ENCODE measurements around the gene ADCY2.

ADCY2 gene

DNA sequence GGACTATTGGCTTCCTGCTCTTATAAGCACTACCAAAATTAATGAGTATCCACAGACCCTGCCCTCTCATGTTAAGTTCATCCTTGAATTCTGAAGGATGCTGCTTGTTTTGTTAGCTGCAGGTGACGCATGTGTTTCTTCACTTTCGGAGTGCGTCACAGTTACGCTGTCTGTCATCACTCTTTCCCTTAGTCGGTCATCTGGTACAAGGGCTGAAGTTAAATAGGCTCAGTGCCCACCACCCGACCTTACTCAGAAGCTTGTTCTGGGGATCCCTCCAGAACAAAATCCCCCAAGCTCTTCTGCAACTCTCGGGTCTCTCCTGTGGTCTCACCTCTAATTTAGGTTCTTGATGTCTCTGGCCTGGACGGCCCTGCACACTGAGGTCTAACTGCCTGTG, 51.0 kb downstream of the ADCY2 start:
- no peak for DNase-seq

DNA sequence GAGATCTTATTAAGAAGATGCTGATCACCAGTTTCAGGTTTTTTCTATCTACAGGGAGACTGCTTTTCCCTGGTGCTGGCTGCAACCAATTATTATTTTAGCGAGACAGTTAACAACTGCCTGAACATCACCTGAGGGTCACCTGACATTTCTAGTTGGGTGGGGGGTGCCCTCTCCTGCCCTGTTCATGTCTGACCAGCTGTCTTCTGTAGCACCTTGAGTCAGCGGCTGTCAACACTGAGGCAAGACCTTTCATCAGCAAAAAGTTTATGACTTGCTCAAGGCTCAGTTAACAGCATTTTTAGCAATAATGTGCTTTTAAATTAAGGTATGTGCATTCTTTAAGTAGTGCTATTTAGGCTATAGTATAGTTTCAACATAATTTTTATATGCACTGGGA, 58.0 kb downstream of the ADCY2 start:
- no peak for DNase-seq

DNA sequence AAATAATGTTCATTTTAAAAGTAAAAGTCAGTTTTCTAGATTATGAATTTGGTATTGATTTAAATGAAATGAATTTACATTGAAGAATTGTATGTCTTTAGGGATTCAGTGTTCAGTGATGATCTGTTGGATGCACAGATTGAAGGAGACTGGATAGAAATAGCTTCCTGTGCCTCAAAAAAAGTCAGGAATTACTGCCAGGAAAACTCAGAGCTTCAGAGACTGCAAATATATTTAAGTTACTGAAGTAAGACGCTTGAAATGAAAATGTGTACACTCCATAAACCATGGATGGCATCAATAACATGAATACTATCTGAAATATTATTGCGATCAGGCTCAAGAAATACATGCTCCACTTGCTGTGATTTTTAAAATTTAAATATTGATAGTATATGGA, 60.3 kb downstream of the ADCY2 start:
- no peak for DNase-seq

DNA sequence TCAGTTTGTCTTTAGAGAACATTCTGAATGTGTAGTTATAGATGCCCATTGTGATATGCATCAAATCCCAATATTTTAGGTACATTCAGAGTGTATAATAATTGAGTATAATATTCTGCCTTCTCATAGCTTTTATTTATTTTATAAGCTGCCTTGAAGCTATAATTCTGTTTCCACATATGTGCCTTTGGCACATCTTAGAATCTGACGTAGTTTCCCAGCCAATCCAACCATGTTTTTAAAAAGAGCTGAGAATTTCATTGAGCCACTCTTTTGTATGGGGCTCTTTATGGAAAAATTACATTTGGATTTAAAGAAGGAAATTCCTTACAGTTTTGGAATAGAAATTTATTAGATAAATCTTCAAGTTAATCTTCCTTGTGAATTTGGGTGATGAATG, 65.4 kb downstream of the ADCY2 start:
- no peak for DNase-seq

DNA sequence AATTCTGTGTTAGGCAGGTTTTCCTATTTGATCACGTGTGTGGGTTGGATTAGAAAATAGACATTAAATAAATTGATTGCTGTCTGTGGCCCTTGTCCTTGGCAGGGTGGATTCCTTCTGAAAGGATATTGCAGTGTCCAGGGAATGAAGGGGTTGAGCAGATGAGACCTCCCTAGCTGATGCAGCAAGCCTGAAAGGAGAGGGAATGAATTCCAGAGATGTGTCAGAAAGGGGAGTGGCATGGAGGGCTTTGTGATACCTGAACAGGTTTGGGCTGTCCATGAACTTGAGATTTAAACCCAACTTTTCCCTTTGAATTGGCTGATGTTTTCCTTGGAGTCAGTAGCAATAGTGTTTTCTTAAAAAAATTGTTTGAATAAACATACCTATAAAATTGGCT, 66.8 kb downstream of the ADCY2 start:
- no peak for DNase-seq

DNA sequence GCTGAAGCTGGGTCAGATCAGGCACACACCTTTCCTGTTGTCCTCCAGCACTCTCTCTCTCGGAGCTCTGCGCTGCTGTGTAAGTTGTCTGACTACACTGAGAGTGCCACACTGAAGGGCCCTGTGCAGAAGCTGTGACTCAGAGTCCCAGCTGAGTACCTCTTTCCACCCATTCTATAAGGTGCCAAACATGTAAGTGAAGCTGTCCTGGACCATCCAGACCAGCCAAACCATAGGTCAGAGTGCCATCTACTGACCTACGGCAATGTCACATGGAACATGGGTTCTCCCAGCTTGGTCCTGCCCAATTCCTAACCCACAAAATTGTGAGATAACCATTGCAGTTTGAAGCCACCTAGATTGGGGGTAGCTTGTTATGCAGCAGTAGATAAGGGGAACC, 68.2 kb downstream of the ADCY2 start:
- DNase-seq, result no peak

DNA sequence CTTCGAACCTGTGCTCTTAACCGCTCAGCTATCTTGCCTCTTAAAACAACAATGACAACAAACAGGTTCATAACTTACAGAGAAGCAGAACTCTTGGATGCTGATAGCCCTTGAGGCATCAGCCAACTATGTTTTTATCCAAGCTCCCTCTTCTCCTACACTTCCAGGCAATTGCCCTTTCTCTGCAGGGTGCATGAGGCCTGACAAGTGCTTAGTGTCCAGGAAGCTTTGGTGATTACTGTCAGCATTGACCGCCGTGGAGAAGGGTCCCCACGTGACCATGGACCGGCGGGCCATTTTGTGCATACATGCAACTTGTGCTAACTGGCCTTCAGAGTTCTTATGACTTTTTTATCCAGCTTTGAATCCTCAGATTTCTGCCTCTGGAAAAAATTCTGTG, 71.2 kb downstream of the ADCY2 start:
- DNase-seq, result no peak

DNA sequence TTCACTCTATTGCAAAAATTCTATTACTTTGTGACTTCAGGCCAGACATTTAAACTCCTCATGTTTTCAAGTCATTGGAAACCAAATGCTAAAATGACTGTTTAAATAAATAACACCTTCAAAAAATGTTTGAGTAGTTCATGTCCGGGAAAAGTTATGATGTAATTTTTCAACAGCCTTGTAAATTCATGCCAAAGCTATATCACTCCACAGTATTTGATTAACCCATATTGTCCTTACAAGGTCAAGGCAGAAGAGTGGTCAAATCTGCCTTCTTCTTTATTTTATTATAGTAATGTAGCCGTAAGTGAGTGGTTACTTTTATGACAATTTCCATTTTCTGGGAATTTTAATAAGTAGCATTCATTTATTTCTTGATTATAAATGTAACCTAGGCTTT, 72.8 kb downstream of the ADCY2 start:
- no peak for DNase-seq

DNA sequence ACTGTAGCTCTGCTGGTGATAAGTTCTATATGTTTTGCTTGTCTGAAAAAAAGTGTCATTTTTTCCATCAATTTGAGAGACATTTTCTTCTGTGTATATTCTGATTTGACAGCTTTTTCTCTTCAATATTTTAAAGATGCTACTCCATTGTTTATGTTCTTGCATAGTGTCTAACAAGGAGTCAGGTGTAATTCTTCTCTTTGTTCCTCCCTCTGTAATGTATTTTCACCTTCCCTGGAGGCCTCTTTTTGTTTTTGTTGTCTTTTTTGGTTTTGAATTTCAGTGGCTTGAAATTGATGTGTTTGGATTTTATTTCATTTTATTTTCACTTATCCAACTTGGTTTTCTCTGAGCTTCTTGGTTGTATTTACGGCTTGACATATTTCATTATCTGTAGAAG, 75.8 kb downstream of the ADCY2 start:
- DNase-seq, result no peak

DNA sequence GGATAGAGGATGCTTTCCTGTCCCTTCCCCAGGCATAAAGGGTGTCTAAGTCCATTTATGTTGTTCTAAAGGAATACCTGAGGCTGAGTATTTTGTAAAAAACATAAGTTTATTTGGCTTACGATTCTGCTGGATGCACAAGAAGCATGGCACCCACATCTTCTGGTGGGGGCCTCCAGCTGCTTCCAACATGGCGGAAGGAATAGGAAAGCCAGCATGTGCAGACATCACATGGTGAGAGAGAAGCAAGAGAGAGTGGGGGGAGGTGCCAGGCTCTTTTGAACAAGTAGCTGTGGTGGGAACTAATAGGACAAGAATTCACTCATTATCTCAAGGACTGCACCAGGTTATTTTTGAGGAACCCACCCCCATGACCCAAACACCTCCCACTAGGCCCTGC, 77.2 kb downstream of the ADCY2 start:
- no peak for DNase-seq

DNA sequence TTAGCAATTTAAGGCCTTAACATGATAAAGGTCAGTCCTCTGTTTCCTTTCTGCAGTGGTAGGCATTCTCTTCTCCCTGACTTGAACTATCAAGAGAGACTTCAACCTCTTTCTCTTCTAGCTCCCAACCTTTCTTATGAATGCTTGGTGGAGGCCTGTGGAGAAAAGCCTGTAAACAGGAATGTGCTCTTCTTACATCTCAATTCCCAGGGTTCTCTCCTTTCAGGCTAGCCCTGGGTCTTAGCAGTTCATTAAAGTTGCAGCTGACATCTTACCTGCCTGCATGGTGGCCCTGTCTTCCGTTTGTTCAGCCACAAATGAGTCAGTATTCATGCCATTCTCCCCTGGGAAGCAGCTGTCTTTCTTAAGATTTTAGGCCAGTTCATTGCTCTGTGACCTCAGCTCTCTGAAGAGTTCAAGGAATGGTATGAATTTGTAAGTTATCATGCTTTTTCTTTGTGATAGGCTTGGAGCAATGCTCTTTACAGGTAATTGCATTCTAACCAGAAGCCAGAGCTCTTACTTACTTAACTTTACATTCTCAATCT, 77.8 kb downstream of the ADCY2 start:
- DNase-seq, result no peak

DNA sequence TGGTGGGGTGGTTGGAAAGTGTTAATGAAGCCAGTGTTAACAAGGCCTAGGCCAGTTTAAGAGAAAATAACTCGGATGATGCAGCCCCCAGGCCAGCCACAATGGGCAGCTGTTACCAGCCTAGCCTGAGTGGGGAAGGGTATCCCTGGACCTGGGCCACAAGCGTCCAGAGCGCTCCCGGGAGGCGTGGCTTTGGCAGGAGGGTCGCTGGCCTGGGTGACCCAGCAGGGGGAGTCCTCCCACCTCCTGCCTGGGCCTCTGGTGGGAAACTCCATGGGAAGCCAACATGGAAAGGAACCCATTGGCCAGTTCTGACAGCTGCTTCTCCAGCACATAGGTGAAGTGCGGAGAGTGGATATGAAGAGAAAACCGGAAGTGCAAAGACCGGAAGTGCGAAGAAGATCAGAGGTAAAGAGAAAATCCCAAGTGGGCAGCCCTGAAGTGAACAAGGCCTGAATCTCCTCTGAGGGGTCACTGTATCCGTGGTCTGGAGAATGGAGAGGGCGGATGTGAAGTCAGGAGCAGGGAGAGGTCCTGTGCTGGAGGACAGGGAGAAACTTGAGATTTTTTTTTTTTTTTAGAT, 79.0 kb downstream of the ADCY2 start:
- no peak for DNase-seq

DNA sequence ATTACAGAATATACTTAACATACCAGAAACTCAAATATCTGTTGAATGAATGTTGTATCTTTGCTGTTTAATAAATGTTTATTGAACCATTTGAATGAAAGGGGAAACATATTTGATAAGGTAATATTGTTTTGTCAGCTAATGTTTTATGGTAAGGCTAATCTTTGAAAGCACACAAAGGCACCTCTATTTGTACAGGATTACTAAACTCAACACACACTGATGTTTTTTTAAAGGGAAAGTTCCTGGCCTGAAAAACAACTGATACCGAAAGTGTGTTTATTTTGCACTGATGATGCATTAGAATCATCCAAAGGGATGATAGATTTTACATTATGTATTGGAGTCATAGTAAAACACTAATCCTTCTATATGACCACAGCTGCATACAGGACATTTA, 82.5 kb downstream of the ADCY2 start:
- no peak for DNase-seq

DNA sequence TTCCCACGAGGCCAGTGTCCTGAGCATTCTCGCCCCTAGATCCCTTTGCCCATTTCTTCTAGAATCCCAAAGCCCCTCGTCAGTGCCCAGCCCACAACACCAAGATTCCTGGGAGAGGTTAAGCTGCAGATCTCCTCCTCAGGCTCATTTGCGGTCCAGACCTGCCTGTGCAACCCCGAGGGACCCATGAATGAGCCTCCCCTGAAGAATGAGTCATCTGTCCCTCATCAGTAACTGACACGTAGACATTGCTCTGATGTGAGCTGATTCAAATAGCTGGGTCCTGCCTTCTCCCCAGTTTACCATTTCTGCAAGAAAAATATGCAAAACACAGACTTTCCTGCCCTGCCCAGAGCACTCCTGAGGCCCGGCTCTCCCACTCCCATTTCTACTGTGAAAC, 92.8 kb downstream of the ADCY2 start:
- no peak for DNase-seq

DNA sequence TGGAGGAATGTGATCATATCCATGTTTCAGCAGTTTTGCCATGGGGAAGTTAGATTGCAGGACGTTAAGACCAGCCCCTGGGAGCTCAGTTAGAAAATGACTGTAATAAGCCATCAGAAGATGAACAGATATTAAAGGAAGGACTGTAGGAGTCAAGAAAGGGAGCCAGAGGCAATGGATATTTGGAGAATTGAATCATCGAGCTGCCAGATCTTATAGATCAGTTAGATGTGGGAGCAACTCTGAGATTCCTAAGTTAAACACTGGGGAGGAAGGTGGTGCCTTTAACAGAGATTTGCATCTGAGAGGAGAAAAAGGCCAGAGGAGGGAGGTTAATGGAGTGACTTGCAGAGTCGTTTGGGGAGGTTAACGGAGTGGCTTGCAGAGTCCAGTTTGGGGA, 96.4 kb downstream of the ADCY2 start:
- no peak for DNase-seq

DNA sequence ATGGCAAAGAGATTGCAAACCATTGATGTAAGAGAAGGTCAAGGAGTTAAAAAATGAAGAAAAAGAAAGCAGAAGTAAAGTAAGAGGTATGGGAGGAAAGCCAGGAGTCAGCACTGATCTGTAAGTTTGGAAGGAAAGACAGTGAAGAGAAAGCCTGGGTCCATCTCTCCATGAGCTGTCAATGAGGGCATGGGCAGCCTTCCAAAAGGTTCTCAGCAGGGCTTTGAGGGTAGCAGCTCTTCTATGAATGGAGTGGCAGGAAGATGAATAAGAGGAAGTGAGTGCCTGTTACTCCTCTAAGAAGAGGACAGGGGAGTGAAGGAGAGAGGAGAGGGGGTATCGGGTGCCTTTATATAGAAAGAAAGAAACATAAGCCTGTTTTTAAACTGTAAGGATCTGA, 97.1 kb downstream of the ADCY2 start:
- no peak for DNase-seq

DNA sequence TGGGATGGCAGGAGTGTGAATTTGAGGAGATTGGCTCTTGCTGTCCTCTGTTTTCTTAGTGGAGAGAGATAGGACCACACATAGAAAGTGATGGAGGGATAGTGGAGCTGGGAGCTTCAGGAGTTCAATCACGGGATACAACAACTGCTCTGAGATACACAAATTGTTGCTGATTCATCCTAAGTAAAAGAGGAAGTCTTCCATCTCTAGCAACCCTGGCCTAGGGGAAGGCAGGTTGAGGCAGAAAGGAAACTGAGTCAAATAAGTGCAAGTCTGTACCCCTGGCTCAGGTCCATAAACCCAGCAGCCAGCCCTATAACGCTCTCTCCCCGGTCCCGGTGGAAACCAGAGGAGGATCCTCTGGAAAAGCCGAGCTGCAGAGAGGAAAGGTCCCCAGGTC, 97.7 kb downstream of the ADCY2 start:
- no peak for DNase-seq

DNA sequence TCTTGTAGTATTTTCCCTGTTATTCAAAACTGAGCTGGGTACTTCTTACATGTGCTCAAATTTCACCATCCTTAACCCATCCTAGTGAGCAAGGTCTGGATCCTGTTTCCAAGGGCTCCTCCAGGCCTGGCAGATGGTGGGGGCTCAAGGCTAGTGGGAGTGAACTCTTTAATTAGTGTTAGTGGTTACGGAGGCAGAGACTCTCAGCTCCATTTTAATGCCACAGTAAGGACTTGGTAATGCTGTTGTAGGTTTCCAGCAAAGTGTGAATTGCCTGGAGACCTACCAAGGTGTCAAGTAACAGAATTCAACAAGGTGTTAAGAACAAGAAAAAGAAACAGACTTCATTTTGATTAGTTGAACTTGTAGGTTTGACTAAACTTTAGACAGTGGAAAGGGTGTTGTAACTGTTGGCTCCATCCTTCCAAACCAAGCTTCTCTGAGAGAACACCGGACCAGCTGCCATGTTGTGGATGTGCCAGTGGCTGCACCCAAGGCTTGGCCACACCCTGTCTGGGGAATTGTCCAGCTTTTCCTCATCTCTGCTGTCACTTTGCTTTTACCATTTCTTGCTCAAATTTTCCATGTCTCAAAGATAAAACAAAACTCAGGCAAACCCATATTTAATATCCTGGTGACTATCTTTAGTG, 98.7 kb downstream of the ADCY2 start:
- no peak for DNase-seq

DNA sequence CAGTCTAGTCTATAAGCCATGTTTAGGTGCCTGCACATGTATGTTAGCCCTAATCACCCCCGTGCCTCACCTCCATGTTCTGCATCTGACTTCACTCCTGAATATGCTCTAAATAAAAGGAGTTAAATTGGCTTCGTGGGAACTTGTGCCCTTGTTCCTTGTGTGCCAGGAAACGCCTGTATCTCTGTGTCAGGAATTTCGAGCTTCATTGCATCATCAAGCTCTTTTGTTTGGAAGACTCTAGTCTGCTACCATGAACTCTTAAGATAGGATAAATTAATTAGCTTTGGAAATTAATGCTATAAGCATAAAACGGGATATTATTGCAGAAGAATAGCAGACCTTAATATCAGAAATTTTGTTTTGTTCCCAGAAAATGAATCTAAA, 99.2 kb downstream of the ADCY2 start:
- DNase-seq, result no peak

DNA sequence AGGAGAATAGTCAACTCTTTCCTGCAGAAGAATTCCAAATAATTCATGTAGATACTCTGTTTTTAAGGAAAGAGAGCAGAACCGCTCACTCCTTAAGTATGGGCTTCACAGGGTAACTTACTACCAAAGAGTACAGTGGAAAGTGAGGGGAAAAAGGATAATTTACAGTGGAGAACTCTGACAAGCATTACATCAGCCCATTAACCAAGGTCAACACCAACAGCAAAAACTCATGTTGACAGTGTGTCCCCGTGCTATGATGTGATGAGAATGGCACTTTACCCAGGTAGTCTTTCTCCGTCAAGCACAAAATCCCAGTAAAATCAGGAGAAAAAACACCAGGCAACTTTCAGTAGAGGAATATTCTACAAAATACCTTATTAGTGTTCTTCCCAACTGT, 104.3 kb downstream of the ADCY2 start:
- DNase-seq, result no peak

DNA sequence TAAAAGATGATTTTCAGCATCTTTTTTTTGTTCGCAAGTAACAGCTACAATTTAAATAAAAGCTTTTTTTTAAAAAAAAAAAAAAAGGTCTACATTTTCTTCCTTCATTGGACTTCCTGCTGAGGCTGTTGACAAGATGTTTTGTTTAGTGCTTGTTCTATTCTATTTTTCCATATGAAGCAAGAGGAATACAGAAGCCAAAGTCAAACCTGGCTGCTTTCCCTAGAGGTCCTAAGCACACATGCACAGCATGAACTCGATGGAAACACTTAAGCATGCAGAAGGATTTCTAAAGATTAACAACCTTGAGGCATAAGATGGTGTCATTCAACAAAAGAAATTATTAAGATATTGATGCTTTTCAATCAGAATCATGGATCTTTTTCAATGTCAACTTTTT, 105.1 kb downstream of the ADCY2 start:
- no peak for DNase-seq

DNA sequence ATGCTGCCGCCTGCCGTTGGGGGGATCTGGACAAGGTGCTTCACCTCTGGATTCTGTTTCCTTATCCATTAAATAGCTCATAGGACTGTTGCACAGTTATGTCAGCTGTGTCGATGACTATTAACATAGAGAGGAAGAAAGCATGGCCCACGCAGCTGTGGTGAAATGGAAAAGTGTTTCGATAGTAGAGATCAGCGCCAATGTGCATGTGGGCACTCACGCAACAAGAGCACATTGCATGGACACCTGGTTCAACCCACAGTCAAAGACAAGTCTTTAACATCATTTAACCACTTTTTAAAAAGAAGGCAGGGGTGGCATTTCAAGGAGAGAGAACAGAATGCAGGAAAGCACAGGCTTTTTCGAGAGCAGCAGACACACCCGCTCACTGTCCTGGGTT, 107.6 kb downstream of the ADCY2 start:
- DNase-seq, result no peak

DNA sequence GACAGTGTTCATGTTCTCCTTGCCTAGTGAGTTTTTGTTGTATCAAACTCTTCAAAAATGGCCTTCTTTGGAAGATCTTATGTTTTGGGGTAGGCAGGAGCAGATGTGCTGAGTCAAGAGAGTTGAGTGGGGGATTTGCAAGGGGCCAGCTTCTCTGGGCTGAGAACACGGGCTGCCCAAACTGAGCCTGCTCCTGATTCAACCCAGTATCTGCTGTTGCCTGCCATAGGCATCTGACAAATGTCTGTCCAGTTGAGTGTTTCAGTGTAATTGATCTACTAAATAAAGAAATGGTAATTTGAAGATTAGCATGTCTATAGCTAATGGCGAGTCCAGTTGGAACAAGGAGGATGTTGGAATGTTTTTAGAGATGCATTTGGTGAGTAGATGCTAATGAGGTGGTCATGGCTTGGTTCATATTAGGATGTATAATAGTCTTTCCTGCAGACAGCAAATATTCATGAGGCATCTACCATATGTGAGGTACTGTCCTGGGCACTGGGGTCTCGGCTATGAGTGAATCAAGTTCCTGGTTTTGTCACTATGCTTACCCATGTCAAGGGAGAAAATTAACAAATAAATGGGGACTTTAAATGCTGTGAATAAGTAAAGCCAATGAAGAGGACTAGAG, 119.5 kb downstream of the ADCY2 start:
- no peak for DNase-seq

DNA sequence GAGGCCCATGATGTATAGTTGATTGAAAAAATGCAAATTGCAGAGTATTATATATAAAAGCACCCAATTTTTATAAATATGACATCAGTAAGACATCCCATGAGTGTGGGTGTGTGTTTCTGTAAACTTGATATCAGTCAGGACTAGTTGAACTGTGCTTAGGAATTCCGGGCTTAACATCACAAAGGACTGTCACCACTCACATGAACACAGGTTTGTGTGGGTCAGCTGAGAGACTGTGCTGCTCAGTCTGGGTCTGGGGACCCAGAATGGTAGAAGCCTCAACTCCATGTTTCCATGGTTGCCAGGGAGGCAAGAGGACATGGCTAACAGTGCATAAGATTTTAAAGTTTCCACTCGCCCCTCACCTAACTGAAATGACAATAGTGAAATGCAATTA, 120.3 kb downstream of the ADCY2 start:
- no peak for DNase-seq

DNA sequence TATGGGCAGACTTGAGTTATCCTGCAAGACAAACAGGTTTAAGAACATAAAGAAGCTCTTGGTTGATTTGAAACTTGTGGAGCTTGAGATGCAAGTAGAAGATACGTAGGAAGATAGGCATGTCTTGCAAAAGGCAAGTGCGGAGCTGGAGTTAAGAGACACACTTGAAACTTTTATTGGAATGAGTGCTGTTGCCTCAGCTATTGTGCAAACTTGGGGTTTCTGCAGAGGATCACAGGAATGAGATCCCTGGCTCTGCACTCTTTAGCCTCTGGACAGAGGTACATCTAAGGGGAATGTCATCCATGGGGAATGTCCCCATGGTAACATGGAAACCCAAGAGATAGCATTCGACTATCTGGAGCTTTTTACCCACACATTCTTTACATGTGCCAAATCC, 121.1 kb downstream of the ADCY2 start:
- DNase-seq, result no peak

Data from cerebellar nuclear complex (tissue), 1 donor.